ENCODE results near the gene ST6GALNAC1.

- no peak for TF ChIP-seq MAZ (IDR thresholded peaks at IDR 0.05; ENCODE audit: borderline replicate concordance, low read depth, low read length)
- no peak for TF ChIP-seq CTCF (conservative IDR thresholded peaks at IDR 0.05; ENCODE audit: low read depth, low read length)
- no peak for TF ChIP-seq POLR2A (IDR thresholded peaks at IDR 0.05; ENCODE audit: low read depth, low read length)
- no peak for TF ChIP-seq CHD1 (IDR thresholded peaks at IDR 0.05; ENCODE audit: low read depth, low read length)
- no peak for TF ChIP-seq MAFK (IDR thresholded peaks at IDR 0.05; ENCODE audit: low read depth, low read length)
- TF ChIP-seq RAD21 (IDR thresholded peaks at IDR 0.05; ENCODE audit: low read length), result no peak
- TF ChIP-seq CEBPB (IDR thresholded peaks at IDR 0.05; ENCODE audit: low read depth, low read length), result no peak
- no peak for TF ChIP-seq RCOR1 (IDR thresholded peaks at IDR 0.05; ENCODE audit: insufficient replicate concordance, low read length)
- no peak for TF ChIP-seq RFX5 (IDR thresholded peaks at IDR 0.05; ENCODE audit: low read depth, low read length)
- no peak for TF ChIP-seq NFE2L2 (IDR thresholded peaks at IDR 0.05; ENCODE audit: low read depth, low read length)
- no peak for TF ChIP-seq MXI1 (IDR thresholded peaks at IDR 0.05; ENCODE audit: borderline replicate concordance, low read depth, low read length)
- TF ChIP-seq USF2 (IDR thresholded peaks at IDR 0.05; ENCODE audit: low read depth, low read length), result no peak
These were observed 46.3 kb upstream of the ST6GALNAC1 start for GRCh38 chr17:76689859-76690258.
